ENCODE measurements around the gene TBC1D13. TPM values are rescaled to one million over a fixed set of nuclear protein-coding genes. Genes with fewer than 3 reads are reported as not detected.

Gene TBC1D13
- polyA plus RNA-seq, 2 donors, result 9.7 to 10.8 TPM

GRCh38 chr9:128819716-128820664 lies 32.9 kb downstream of the TBC1D13 start:
- Histone ChIP-seq H3K4me3 (ENCODE audit: low read depth in 1 of 2, low read length in 2 of 2) (peak overlapping the region in 1 of 2 donors; percentile 74), H3K27ac (ENCODE audit: low read depth in 2 of 2, low read length in 1 of 2) (peak overlapping the region in 1 of 2 donors; percentile 35), H3K36me3 (ENCODE audit: control insufficient read depth in 2 of 2, insufficient read depth in 2 of 2, low read length in 1 of 2) (peaks cover 14 to 39% of the 10 kb centered on the region in 2 donors), H3K9me3 (ENCODE audit: control insufficient read depth in 2 of 2, insufficient read depth in 1 of 2, low read depth in 1 of 2, low read length in 1 of 2) (no peaks in the 10 kb centered on the region), H3K4me1 (ENCODE audit: control insufficient read depth in 2 of 2, insufficient read depth in 2 of 2, low read length in 1 of 2) (peaks cover 0 to 13% of the 10 kb centered on the region in 2 donors), H3K27me3 (ENCODE audit: control insufficient read depth in 1 of 2, insufficient read depth in 2 of 2, low read length in 2 of 2) (no peaks in the 10 kb centered on the region)
- 53 to 63% methylated on average over 18 of the region's 18 CpGs for WGBS, 2 donors

- Histone ChIP-seq H3K9me3 (ENCODE audit: control insufficient read depth in 2 of 2, insufficient read depth in 1 of 2, low read depth in 1 of 2, low read length in 1 of 2) (no peaks in the 10 kb centered on the region), H3K4me1 (ENCODE audit: control insufficient read depth in 2 of 2, insufficient read depth in 2 of 2, low read length in 1 of 2) (peaks cover 0 to 13% of the 10 kb centered on the region in 2 donors), H3K27me3 (ENCODE audit: control insufficient read depth in 1 of 2, insufficient read depth in 2 of 2, low read length in 2 of 2) (no peaks in the 10 kb centered on the region), H3K4me3 (ENCODE audit: low read depth in 1 of 2, low read length in 2 of 2) (no peak overlapping the region), H3K36me3 (ENCODE audit: control insufficient read depth in 2 of 2, insufficient read depth in 2 of 2, low read length in 1 of 2) (peaks cover 18 to 43% of the 10 kb centered on the region in 2 donors), H3K27ac (ENCODE audit: low read depth in 2 of 2, low read length in 1 of 2) (no peak overlapping the region)
- 84% methylated on average over 24 of the region's 24 CpGs for whole genome bisulfite sequencing, 2 donors
Measured at GRCh38 chr9:128820665-128821583, 33.9 kb downstream of the TBC1D13 start.

GRCh38 chr9:128821584-128822406 lies 34.7 kb downstream of the TBC1D13 start:
- no peak overlapping the region for H3K27ac ChIP-seq (ENCODE audit: low read depth in 2 of 2, low read length in 1 of 2)
- peaks cover 21 to 52% of the 10 kb centered on the region in 2 donors for H3K36me3 ChIP-seq (ENCODE audit: control insufficient read depth in 2 of 2, insufficient read depth in 2 of 2, low read length in 1 of 2)
- H3K4me3 ChIP-seq (ENCODE audit: low read depth in 1 of 2, low read length in 2 of 2), result no peak overlapping the region
- whole genome bisulfite sequencing, 2 donors, result 85 to 88% methylated on average over 16 of the region's 16 CpGs
- no peaks in the 10 kb centered on the region for H3K27me3 ChIP-seq (ENCODE audit: control insufficient read depth in 1 of 2, insufficient read depth in 2 of 2, low read length in 2 of 2)
- H3K9me3 ChIP-seq (ENCODE audit: control insufficient read depth in 2 of 2, insufficient read depth in 1 of 2, low read depth in 1 of 2, low read length in 1 of 2), result no peaks in the 10 kb centered on the region
- H3K4me1 ChIP-seq (ENCODE audit: control insufficient read depth in 2 of 2, insufficient read depth in 2 of 2, low read length in 1 of 2), result peaks cover 0 to 13% of the 10 kb centered on the region in 2 donors

- H3K4me3 ChIP-seq (ENCODE audit: low read depth in 1 of 2, low read length in 2 of 2), result no peak overlapping the region
- H3K9me3 ChIP-seq (ENCODE audit: control insufficient read depth in 2 of 2, insufficient read depth in 1 of 2, low read depth in 1 of 2, low read length in 1 of 2), result no peaks in the 10 kb centered on the region
- H3K27ac ChIP-seq (ENCODE audit: low read depth in 2 of 2, low read length in 1 of 2), result no peak overlapping the region
- WGBS, 2 donors, result 90 to 92% methylated on average over 22 of the region's 22 CpGs
- H3K4me1 ChIP-seq (ENCODE audit: control insufficient read depth in 2 of 2, insufficient read depth in 2 of 2, low read length in 1 of 2), result peaks cover 0 to 13% of the 10 kb centered on the region in 2 donors
- H3K27me3 ChIP-seq (ENCODE audit: control insufficient read depth in 1 of 2, insufficient read depth in 2 of 2, low read length in 2 of 2), result no peaks in the 10 kb centered on the region
- peaks cover 21 to 56% of the 10 kb centered on the region in 2 donors for H3K36me3 ChIP-seq (ENCODE audit: control insufficient read depth in 2 of 2, insufficient read depth in 2 of 2, low read length in 1 of 2)
Measured at GRCh38 chr9:128822407-128823042, 35.5 kb downstream of the TBC1D13 start.

- no peak overlapping the region for H3K4me3 ChIP-seq (ENCODE audit: low read depth in 1 of 2, low read length in 2 of 2)
- WGBS, 2 donors, result 84 to 89% methylated on average over 17 to 19 of the region's 19 CpGs
- H3K4me1 ChIP-seq (ENCODE audit: control insufficient read depth in 2 of 2, insufficient read depth in 2 of 2, low read length in 1 of 2), result peaks cover 0 to 13% of the 10 kb centered on the region in 2 donors
- H3K27ac ChIP-seq (ENCODE audit: low read depth in 2 of 2, low read length in 1 of 2), result no peak overlapping the region
- no peaks in the 10 kb centered on the region for H3K27me3 ChIP-seq (ENCODE audit: control insufficient read depth in 1 of 2, insufficient read depth in 2 of 2, low read length in 2 of 2)
- no peaks in the 10 kb centered on the region for H3K9me3 ChIP-seq (ENCODE audit: control insufficient read depth in 2 of 2, insufficient read depth in 1 of 2, low read depth in 1 of 2, low read length in 1 of 2)
- peaks cover 21 to 56% of the 10 kb centered on the region in 2 donors for H3K36me3 ChIP-seq (ENCODE audit: control insufficient read depth in 2 of 2, insufficient read depth in 2 of 2, low read length in 1 of 2)
Measured at GRCh38 chr9:128823362-128823902, 36.4 kb downstream of the TBC1D13 start.

GRCh38 chr9:128823903-128824406 lies 36.9 kb downstream of the TBC1D13 start:
- Histone ChIP-seq H3K27ac (ENCODE audit: low read depth in 2 of 2, low read length in 1 of 2) (no peak overlapping the region), H3K4me3 (ENCODE audit: low read depth in 1 of 2, low read length in 2 of 2) (no peak overlapping the region), H3K36me3 (ENCODE audit: control insufficient read depth in 2 of 2, insufficient read depth in 2 of 2, low read length in 1 of 2) (peaks cover 21 to 56% of the 10 kb centered on the region in 2 donors), H3K9me3 (ENCODE audit: control insufficient read depth in 2 of 2, insufficient read depth in 1 of 2, low read depth in 1 of 2, low read length in 1 of 2) (no peaks in the 10 kb centered on the region), H3K27me3 (ENCODE audit: control insufficient read depth in 1 of 2, insufficient read depth in 2 of 2, low read length in 2 of 2) (no peaks in the 10 kb centered on the region), H3K4me1 (ENCODE audit: control insufficient read depth in 2 of 2, insufficient read depth in 2 of 2, low read length in 1 of 2) (peaks cover 2 to 13% of the 10 kb centered on the region in 2 donors)
- 77 to 82% methylated on average over 11 to 12 of the region's 12 CpGs for WGBS, 2 donors

- H3K4me3 ChIP-seq (ENCODE audit: low read depth in 1 of 2, low read length in 2 of 2), result no peak overlapping the region
- no peaks in the 10 kb centered on the region for H3K9me3 ChIP-seq (ENCODE audit: control insufficient read depth in 2 of 2, insufficient read depth in 1 of 2, low read depth in 1 of 2, low read length in 1 of 2)
- no peak overlapping the region for H3K27ac ChIP-seq (ENCODE audit: low read depth in 2 of 2, low read length in 1 of 2)
- H3K4me1 ChIP-seq (ENCODE audit: control insufficient read depth in 2 of 2, insufficient read depth in 2 of 2, low read length in 1 of 2), result peaks cover 2 to 8% of the 10 kb centered on the region in 2 donors
- no peaks in the 10 kb centered on the region for H3K27me3 ChIP-seq (ENCODE audit: control insufficient read depth in 1 of 2, insufficient read depth in 2 of 2, low read length in 2 of 2)
- H3K36me3 ChIP-seq (ENCODE audit: control insufficient read depth in 2 of 2, insufficient read depth in 2 of 2, low read length in 1 of 2), result peaks cover 21 to 56% of the 10 kb centered on the region in 2 donors
- WGBS, 2 donors, result 80 to 83% methylated on average over 7 of the region's 7 CpGs
Measured at GRCh38 chr9:128824911-128825310, 37.9 kb downstream of the TBC1D13 start.

GRCh38 chr9:128825923-128826700 lies 39.1 kb downstream of the TBC1D13 start:
- no peak overlapping the region for H3K4me3 ChIP-seq (ENCODE audit: low read depth in 1 of 2, low read length in 2 of 2)
- WGBS, 2 donors, result 93 to 94% methylated on average over 22 of the region's 22 CpGs
- H3K27me3 ChIP-seq (ENCODE audit: control insufficient read depth in 1 of 2, insufficient read depth in 2 of 2, low read length in 2 of 2), result no peaks in the 10 kb centered on the region
- peaks cover 21 to 52% of the 10 kb centered on the region in 2 donors for H3K36me3 ChIP-seq (ENCODE audit: control insufficient read depth in 2 of 2, insufficient read depth in 2 of 2, low read length in 1 of 2)
- H3K9me3 ChIP-seq (ENCODE audit: control insufficient read depth in 2 of 2, insufficient read depth in 1 of 2, low read depth in 1 of 2, low read length in 1 of 2), result no peaks in the 10 kb centered on the region
- no peak overlapping the region for H3K27ac ChIP-seq (ENCODE audit: low read depth in 2 of 2, low read length in 1 of 2)
- peaks cover 2 to 4% of the 10 kb centered on the region in 2 donors for H3K4me1 ChIP-seq (ENCODE audit: control insufficient read depth in 2 of 2, insufficient read depth in 2 of 2, low read length in 1 of 2)
